Osteoblast (primary cell): ENCODE results near the gene SDF4. TPM values are rescaled to one million over a fixed set of nuclear protein-coding genes. Genes with fewer than 3 reads are reported as not detected.
A peak's percentile ranks its signal among the peaks of the same experiment; 100 is the strongest.

Experiments used
- DNase-seq: peaks from one replicate; pipeline ENCODE4 v3.0.0; 2011; ENCODE audit warnings: low spot score, mixed read lengths; ENCODE audit not compliant: insufficient read length; ENCODE audit errors: missing footprints
- H2AFZ ChIP-seq: 2 replicates; pipeline ENCODE4 v1.6.0; 2011; ENCODE audit warnings: mild to moderate bottlenecking, low read length
- H3K27ac ChIP-seq: 2 replicates; pipeline ENCODE4 v1.5.1; 2011; ENCODE audit warnings: mild to moderate bottlenecking, low read depth, low read length, moderate library complexity
- H3K27me3 ChIP-seq: 2 replicates; pipeline ENCODE4 v1.6.0; 2012; ENCODE audit warnings: mild to moderate bottlenecking, control low read depth, inconsistent platforms, low read length, moderate library complexity; ENCODE audit not compliant: insufficient read depth
- H3K36me3 ChIP-seq: 2 replicates; pipeline ENCODE4 v1.5.1; 2011; ENCODE audit warnings: mild to moderate bottlenecking, low read length, control low read depth, moderate library complexity; ENCODE audit not compliant: insufficient read depth
- H3K4me1 ChIP-seq: 2 replicates; pipeline ENCODE4 v1.5.1; 2011; ENCODE audit warnings: mild to moderate bottlenecking, low read length, control low read depth, moderate library complexity; ENCODE audit not compliant: insufficient read depth
- H3K4me2 ChIP-seq: 2 replicates; pipeline ENCODE4 v1.6.0; 2011; ENCODE audit warnings: mild to moderate bottlenecking, low read length; ENCODE audit not compliant: insufficient read depth
- H3K4me3 ChIP-seq: fragments of 200-600 bp; sonication (generic); 3 replicates; pipeline ENCODE4 v1.5.1; 2012; ENCODE audit warnings: mild to moderate bottlenecking, low read length, inconsistent platforms; ENCODE audit not compliant: insufficient read depth
- H3K79me2 ChIP-seq: 2 replicates; pipeline ENCODE4 v1.6.0; 2012; ENCODE audit warnings: mild to moderate bottlenecking, low read length, control low read depth, inconsistent platforms; ENCODE audit not compliant: insufficient read depth
- H3K9me3 ChIP-seq: 2 replicates; pipeline ENCODE4 v1.5.1; 2011; ENCODE audit warnings: low read depth, low read length, control low read depth
- H4K20me1 ChIP-seq: 2 replicates; pipeline ENCODE4 v1.6.0; 2012; ENCODE audit warnings: mild to moderate bottlenecking, low read length, control low read depth; ENCODE audit not compliant: insufficient read depth
- CTCF ChIP-seq: IDR thresholded peaks from 2 replicates; pipeline ENCODE4 v1.5.1; 2011; ENCODE audit warnings: mild to moderate bottlenecking, low read depth, low read length, moderate library complexity; ENCODE audit errors: extremely low read depth
- total RNA-seq: library from RNA; depleted of rRNA; stranded (reverse); fragments of >200 nt; gene quantifications from 2 replicates; pipeline ENCODE4 v1.2.3, GENCODE V29; 2012

Gene SDF4
- total RNA-seq, 1 donor = 151 TPM

- Histone ChIP-seq H4K20me1 (peaks cover 33% of the 10 kb centered on the region), H3K4me3 (no peak overlapping the region), H3K79me2 (peaks cover 79% of the 10 kb centered on the region), H3K27me3 (no peaks in the 10 kb centered on the region), H3K4me2 (no peak overlapping the region), H3K4me1 (peaks cover 45% of the 10 kb centered on the region), H2AFZ (no peak overlapping the region), H3K36me3 (peaks cover 42% of the 10 kb centered on the region), H3K9me3 (no peaks in the 10 kb centered on the region), H3K27ac (peak overlapping the region; percentile 33)
- DNase-seq = no peak
- no peak for TF ChIP-seq CTCF
Observed at GRCh38 chr1:1268284-1268682, 36.5 kb upstream of the SDF4 start.

- no peak for DNase-seq
- H4K20me1 ChIP-seq = peaks cover 31% of the 10 kb centered on the region
- TF ChIP-seq CTCF = no peak
Observed at GRCh38 chr1:1267488-1268283, 35.9 kb upstream of the SDF4 start.

GRCh38 chr1:1264868-1265272 is 33.1 kb upstream of the SDF4 start:
- Histone ChIP-seq H2AFZ (no peak overlapping the region), H4K20me1 (peaks cover 26% of the 10 kb centered on the region), H3K4me2 (peak overlapping the region; percentile 69), H3K9me3 (no peaks in the 10 kb centered on the region), H3K27ac (peak overlapping the region; percentile 99), H3K36me3 (peaks cover 67% of the 10 kb centered on the region), H3K4me3 (peak overlapping the region; percentile 47), H3K79me2 (peaks cover 76% of the 10 kb centered on the region), H3K4me1 (peaks cover 22% of the 10 kb centered on the region), H3K27me3 (no peaks in the 10 kb centered on the region)
- TF ChIP-seq CTCF = peak; percentile 67
- peak; percentile 99 for DNase-seq

More at GRCh38 chr1:1267488-1268283, 35.9 kb upstream of the SDF4 start:
- Histone ChIP-seq H3K79me2 (peaks cover 79% of the 10 kb centered on the region), H3K27me3 (no peaks in the 10 kb centered on the region), H3K4me1 (peaks cover 42% of the 10 kb centered on the region), H3K9me3 (no peaks in the 10 kb centered on the region), H2AFZ (no peak overlapping the region), H3K36me3 (peaks cover 48% of the 10 kb centered on the region), H3K4me2 (no peak overlapping the region), H3K4me3 (no peak overlapping the region), H3K27ac (peak overlapping the region; percentile 28)

- Histone ChIP-seq H3K27ac (peak overlapping the region; percentile 99), H3K4me1 (peaks cover 22% of the 10 kb centered on the region), H3K4me2 (peak overlapping the region; percentile 24), H3K9me3 (no peaks in the 10 kb centered on the region), H4K20me1 (peaks cover 30% of the 10 kb centered on the region), H3K4me3 (no peak overlapping the region), H3K79me2 (peaks cover 75% of the 10 kb centered on the region), H2AFZ (no peak overlapping the region), H3K27me3 (no peaks in the 10 kb centered on the region), H3K36me3 (peaks cover 73% of the 10 kb centered on the region)
- TF ChIP-seq CTCF = no peak
- no peak for DNase-seq
Observed at GRCh38 chr1:1264026-1264425, 32.2 kb upstream of the SDF4 start.
